HepG2 (cell line): ENCODE results near the gene FILIP1. TPM values are rescaled to one million over a fixed set of nuclear protein-coding genes. Genes with fewer than 3 reads are reported as not detected.

Source experiments
- CCAR2 ChIP-seq: fragments of 200-400 bp; formaldehyde crosslinking; optimal IDR thresholded peaks from 2 replicates; pipeline ENCODE3; 2018; ENCODE audit warnings: low read depth, mild to moderate bottlenecking, low read length, moderate library complexity
- EZH2 ChIP-seq: conservative IDR thresholded peaks from 2 replicates; pipeline ENCODE4 v1.6.1; 2012; ENCODE audit warnings: mild to moderate bottlenecking, low read depth, low read length, moderate library complexity
- MEIS1 ChIP-seq: sonication (generic); formaldehyde crosslinking; IDR thresholded peaks from 2 replicates; pipeline ENCODE4 v1.9.0; 2021; ENCODE audit warnings: mild to moderate bottlenecking, missing genetic modification reagents, moderate library complexity, borderline replicate concordance
- MIXL1 ChIP-seq: IDR thresholded peaks from 2 replicates; pipeline ENCODE4 v1.6.1; 2016
- NFE2L2 ChIP-seq: fragments of 150-350 bp; IDR thresholded peaks from 2 replicates; pipeline ENCODE4 v1.6.1; 2014; ENCODE audit warnings: low read length
- PAX8 ChIP-seq: sonication (generic); formaldehyde crosslinking; IDR thresholded peaks from 2 replicates; pipeline ENCODE4 v1.8.0; 2022; ENCODE audit warnings: mild to moderate bottlenecking, missing genetic modification reagents, borderline replicate concordance
- SOX6 ChIP-seq, 2 experiments: fragments of 450-650 bp in 1 of 2; sonication (generic) in 1 of 2; formaldehyde crosslinking in 1 of 2; IDR thresholded peaks; 2 replicates each; pipeline versions ENCODE4 v1.4.0 to v1.6.1; 2017 to 2020; ENCODE audit warnings: antibody characterized with exemption in 1 of 2, mild to moderate bottlenecking in 1 of 2, missing genetic modification reagents in 1 of 2
- ZNF207 ChIP-seq: fragments of 450-650 bp; IDR thresholded peaks from 2 replicates; pipeline ENCODE4 v1.6.1; 2016; ENCODE audit warnings: antibody characterized with exemption, borderline replicate concordance
- ZNF225 ChIP-seq: sonication (generic); formaldehyde crosslinking; IDR thresholded peaks from 2 replicates; pipeline ENCODE4 v1.4.0; 2020; ENCODE audit warnings: mild to moderate bottlenecking, missing genetic modification reagents
- ZNF343 ChIP-seq: sonication (generic); formaldehyde crosslinking; IDR thresholded peaks from 2 replicates; pipeline ENCODE4 v1.4.0; 2020; ENCODE audit warnings: mild to moderate bottlenecking, missing genetic modification reagents
- ZNF383 ChIP-seq: sonication (generic); formaldehyde crosslinking; IDR thresholded peaks from 2 replicates; pipeline ENCODE4 v1.4.0; 2020; ENCODE audit warnings: missing genetic modification reagents, mild to moderate bottlenecking, borderline replicate concordance
- polyA plus RNA-seq, 8 experiments: library from polyadenylated mRNA; depleted of rRNA in 3 of 8; stranded (reverse) in 7 of 8; unstranded in 1 of 8; fragments of >200 nt; fragmentation: Illumina TruSeq in 4 of 8; extraction: Trizol in 4 of 8; gene quantifications; 2 replicates each; pipeline versions ENCODE4 v1.2.1 to v1.2.3, GENCODE V29; 2011 to 2016; ENCODE audit warnings: low read depth in 4 of 8, missing spikeins in 1 of 8, mixed read lengths in 1 of 8; ENCODE audit not compliant: insufficient read depth in 1 of 8
- total RNA-seq, 5 experiments: library from RNA; depleted of rRNA; stranded (reverse); fragments of >200 nt; fragmentation: Illumina TruSeq; extraction: Trizol; gene quantifications; 2 replicates each; pipeline ENCODE4 v1.2.3, GENCODE V29; 2016; ENCODE audit warnings: low read depth in 1 of 5
- TF ChIP-seq, protein P1 (sequence below): sonication (generic); formaldehyde crosslinking; IDR thresholded peaks from 2 replicates; pipeline ENCODE4 v1.5.0; 2020; ENCODE audit warnings: mild to moderate bottlenecking, missing genetic modification reagents
- TF ChIP-seq, protein P2 (sequence below): sonication (generic); formaldehyde crosslinking; IDR thresholded peaks from 2 replicates; pipeline ENCODE4 v1.4.0; 2020; ENCODE audit warnings: mild to moderate bottlenecking, missing genetic modification reagents
- TF ChIP-seq, protein P3 (sequence below): sonication (generic); formaldehyde crosslinking; IDR thresholded peaks from 2 replicates; pipeline ENCODE4 v1.4.0; 2020; ENCODE audit warnings: mild to moderate bottlenecking, missing genetic modification reagents, borderline replicate concordance
- TF ChIP-seq, protein P4 (sequence below): sonication (generic); formaldehyde crosslinking; IDR thresholded peaks from 2 replicates; pipeline ENCODE4 v1.8.0; 2022; ENCODE audit warnings: mild to moderate bottlenecking, missing genetic modification reagents, moderate library complexity
- TF ChIP-seq, protein P5 (sequence below): sonication (generic); formaldehyde crosslinking; IDR thresholded peaks from 2 replicates; pipeline ENCODE4 v1.4.0; 2020; ENCODE audit warnings: missing genetic modification reagents

Gene FILIP1
- total and polyA plus RNA-seq, 2 of the 13 experiments (the other 11 are each of a cell fraction or from before 2014, with no cell fraction given) = not detected

DNA sequence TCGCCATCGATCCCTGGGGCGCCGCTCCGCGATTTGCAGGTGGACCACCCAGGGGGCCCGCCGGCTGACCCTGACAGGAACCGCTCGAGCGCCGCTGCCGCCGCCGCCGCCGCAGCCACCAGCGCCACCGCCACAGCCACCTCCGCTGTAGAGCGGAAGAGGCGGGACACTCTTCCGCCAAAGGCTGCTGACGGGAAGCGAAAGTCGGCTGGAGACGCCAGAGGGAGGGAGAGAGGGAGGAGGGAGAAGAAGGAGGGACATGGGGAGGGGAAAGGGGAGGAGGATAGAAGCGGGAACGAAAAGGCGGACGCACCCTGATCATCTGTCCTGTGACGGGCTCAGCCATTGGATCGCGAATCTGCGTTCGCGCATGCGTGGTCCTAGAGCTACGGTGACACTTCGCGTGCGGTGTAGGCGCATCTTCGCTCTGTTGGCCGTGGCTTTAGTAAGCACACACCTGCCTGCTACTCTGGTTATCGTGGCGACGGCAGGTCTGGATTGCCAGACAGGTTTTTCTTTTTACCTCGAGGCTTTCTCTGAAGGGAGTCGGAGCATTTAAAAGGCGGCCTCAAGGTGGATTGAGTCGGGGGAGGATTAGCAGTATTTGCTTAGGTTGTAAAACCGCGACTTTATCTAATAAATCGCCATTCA, 208.8 kb downstream of the FILIP1 start, which contains the start of gene TMEM30A (continued):
- TF ChIP-seq, protein P1, sequence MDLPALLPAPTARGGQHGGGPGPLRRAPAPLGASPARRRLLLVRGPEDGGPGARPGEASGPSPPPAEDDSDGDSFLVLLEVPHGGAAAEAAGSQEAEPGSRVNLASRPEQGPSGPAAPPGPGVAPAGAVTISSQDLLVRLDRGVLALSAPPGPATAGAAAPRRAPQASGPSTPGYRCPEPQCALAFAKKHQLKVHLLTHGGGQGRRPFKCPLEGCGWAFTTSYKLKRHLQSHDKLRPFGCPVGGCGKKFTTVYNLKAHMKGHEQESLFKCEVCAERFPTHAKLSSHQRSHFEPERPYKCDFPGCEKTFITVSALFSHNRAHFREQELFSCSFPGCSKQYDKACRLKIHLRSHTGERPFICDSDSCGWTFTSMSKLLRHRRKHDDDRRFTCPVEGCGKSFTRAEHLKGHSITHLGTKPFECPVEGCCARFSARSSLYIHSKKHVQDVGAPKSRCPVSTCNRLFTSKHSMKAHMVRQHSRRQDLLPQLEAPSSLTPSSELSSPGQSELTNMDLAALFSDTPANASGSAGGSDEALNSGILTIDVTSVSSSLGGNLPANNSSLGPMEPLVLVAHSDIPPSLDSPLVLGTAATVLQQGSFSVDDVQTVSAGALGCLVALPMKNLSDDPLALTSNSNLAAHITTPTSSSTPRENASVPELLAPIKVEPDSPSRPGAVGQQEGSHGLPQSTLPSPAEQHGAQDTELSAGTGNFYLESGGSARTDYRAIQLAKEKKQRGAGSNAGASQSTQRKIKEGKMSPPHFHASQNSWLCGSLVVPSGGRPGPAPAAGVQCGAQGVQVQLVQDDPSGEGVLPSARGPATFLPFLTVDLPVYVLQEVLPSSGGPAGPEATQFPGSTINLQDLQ = no peak
- TF ChIP-seq EZH2 = no peak
- no peak for TF ChIP-seq ZNF383 (CRISPR knock-in tag)
- TF ChIP-seq ZNF225 (CRISPR knock-in tag) = no peak
- TF ChIP-seq, protein P2, sequence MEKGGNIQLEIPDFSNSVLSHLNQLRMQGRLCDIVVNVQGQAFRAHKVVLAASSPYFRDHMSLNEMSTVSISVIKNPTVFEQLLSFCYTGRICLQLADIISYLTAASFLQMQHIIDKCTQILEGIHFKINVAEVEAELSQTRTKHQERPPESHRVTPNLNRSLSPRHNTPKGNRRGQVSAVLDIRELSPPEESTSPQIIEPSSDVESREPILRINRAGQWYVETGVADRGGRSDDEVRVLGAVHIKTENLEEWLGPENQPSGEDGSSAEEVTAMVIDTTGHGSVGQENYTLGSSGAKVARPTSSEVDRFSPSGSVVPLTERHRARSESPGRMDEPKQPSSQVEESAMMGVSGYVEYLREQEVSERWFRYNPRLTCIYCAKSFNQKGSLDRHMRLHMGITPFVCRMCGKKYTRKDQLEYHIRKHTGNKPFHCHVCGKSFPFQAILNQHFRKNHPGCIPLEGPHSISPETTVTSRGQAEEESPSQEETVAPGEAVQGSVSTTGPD (CRISPR knock-in tag) = 0 out of 2 replicates have a peak, but pooled peaks have one; percentile 43
- TF ChIP-seq PAX8 (CRISPR knock-in tag) = peak; percentile 74; the same call in 1 of the 2 replicates
- TF ChIP-seq MIXL1 (CRISPR knock-in tag) = peak; percentile 31; the same call in 1 of the 2 replicates
- TF ChIP-seq, protein P3, sequence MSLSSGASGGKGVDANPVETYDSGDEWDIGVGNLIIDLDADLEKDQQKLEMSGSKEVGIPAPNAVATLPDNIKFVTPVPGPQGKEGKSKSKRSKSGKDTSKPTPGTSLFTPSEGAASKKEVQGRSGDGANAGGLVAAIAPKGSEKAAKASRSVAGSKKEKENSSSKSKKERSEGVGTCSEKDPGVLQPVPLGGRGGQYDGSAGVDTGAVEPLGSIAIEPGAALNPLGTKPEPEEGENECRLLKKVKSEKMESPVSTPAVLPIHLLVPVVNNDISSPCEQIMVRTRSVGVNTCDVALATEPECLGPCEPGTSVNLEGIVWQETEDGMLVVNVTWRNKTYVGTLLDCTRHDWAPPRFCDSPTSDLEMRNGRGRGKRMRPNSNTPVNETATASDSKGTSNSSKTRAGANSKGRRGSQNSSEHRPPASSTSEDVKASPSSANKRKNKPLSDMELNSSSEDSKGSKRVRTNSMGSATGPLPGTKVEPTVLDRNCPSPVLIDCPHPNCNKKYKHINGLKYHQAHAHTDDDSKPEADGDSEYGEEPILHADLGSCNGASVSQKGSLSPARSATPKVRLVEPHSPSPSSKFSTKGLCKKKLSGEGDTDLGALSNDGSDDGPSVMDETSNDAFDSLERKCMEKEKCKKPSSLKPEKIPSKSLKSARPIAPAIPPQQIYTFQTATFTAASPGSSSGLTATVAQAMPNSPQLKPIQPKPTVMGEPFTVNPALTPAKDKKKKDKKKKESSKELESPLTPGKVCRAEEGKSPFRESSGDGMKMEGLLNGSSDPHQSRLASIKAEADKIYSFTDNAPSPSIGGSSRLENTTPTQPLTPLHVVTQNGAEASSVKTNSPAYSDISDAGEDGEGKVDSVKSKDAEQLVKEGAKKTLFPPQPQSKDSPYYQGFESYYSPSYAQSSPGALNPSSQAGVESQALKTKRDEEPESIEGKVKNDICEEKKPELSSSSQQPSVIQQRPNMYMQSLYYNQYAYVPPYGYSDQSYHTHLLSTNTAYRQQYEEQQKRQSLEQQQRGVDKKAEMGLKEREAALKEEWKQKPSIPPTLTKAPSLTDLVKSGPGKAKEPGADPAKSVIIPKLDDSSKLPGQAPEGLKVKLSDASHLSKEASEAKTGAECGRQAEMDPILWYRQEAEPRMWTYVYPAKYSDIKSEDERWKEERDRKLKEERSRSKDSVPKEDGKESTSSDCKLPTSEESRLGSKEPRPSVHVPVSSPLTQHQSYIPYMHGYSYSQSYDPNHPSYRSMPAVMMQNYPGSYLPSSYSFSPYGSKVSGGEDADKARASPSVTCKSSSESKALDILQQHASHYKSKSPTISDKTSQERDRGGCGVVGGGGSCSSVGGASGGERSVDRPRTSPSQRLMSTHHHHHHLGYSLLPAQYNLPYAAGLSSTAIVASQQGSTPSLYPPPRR (CRISPR knock-in tag) = no peak
- TF ChIP-seq ZNF207 = no peak
- peak; percentile 21 for TF ChIP-seq CCAR2
- TF ChIP-seq, protein P4, sequence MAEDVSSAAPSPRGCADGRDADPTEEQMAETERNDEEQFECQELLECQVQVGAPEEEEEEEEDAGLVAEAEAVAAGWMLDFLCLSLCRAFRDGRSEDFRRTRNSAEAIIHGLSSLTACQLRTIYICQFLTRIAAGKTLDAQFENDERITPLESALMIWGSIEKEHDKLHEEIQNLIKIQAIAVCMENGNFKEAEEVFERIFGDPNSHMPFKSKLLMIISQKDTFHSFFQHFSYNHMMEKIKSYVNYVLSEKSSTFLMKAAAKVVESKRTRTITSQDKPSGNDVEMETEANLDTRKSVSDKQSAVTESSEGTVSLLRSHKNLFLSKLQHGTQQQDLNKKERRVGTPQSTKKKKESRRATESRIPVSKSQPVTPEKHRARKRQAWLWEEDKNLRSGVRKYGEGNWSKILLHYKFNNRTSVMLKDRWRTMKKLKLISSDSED (CRISPR knock-in tag) = no peak
- peak; percentile 74 for TF ChIP-seq ZNF343 (CRISPR knock-in tag)
- no peak for TF ChIP-seq SOX6 (IDR thresholded peaks at IDR 0.05)
- TF ChIP-seq SOX6 (CRISPR knock-in tag; IDR thresholded peaks at IDR 0.05) = peak; percentile 57; the same call in 1 of the 2 replicates
- TF ChIP-seq NFE2L2 = no peak
- TF ChIP-seq, protein P5, sequence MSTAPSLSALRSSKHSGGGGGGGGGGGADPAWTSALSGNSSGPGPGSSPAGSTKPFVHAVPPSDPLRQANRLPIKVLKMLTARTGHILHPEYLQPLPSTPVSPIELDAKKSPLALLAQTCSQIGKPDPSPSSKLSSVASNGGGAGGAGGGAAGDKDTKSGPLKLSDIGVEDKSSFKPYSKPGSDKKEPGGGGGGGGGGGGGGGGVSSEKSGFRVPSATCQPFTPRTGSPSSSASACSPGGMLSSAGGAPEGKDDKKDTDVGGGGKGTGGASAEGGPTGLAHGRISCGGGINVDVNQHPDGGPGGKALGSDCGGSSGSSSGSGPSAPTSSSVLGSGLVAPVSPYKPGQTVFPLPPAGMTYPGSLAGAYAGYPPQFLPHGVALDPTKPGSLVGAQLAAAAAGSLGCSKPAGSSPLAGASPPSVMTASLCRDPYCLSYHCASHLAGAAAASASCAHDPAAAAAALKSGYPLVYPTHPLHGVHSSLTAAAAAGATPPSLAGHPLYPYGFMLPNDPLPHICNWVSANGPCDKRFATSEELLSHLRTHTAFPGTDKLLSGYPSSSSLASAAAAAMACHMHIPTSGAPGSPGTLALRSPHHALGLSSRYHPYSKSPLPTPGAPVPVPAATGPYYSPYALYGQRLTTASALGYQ (CRISPR knock-in tag) = no peak; the same call in none of the 2 replicates
- TF ChIP-seq MEIS1 (CRISPR knock-in tag) = peak; percentile 77; the same call in 1 of the 2 replicates
